HG02588 (cell line): ENCODE data around the gene OMA1.

Source experiments
- ATAC-seq: cut with Tn5 transposase; IDR thresholded peaks from one replicate; pipeline ENCODE4 v1.9.1; 2021; ENCODE audit warnings: mild to moderate bottlenecking, moderate library complexity; ENCODE audit not compliant: unreplicated experiment

Gene OMA1

GRCh38 chr1:58432851-58433668 is 113.5 kb downstream of the OMA1 start:
- ATAC-seq = no peak

- ATAC-seq = no peak
Observed at GRCh38 chr1:58431901-58432620, 114.5 kb downstream of the OMA1 start.
